ENCODE measurements around the gene GPATCH2. TPM values are rescaled to one million over a fixed set of nuclear protein-coding genes. Genes with fewer than 3 reads are reported as not detected.
A peak's percentile ranks its signal among the peaks of the same experiment; 100 is the strongest.

GPATCH2 gene
- total and polyA plus RNA-seq, 10 of the 15 experiments (the other 5 are each of a cell fraction or from before 2014, with no cell fraction given), result 3.2 to 12.2 (median 5.4) TPM

DNA sequence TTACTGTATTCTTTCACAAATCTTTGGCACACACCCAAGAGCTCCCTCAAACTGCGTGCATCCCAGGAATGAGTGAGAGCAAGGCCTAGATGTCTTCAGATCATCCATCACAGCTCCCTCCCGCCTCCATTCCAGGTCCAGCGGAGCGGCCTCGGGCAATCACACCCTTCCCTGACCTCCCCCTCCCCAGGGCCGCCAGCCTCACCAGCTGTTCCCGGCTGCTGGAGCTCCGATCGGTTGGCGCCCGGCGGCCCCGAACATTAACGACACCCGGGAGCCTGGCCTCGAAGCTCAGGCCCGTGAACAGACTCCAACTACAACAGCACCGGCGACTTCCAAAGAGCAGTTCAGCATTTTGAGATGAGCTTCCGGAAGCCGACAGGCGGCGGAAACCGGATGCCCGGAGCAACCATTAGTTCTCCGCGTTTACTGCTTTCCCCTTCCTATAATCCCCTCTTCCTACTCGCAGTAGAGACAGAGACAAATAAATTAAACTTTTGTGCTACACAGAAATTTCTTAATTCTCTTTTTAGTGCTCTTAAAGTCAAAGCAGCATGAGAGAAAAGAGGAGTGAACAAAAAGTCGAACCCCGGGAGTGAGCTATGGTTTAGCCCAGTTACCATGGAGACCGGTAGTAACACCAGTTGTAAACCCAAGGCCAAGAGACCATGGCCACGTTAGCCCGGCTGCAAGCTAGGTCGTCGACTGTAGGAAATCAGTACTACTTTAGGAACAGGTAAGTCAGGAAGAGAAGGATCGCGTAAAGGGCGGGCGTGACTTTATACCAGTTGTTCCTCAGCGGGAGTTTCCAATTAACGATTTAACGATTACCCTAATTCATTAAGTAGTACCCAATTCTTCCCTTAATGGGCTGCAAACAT, at the start of gene GPATCH2, which contains the start of gene SPATA17 (continued):
- TF ChIP-seq ESRRA (IDR thresholded peaks at IDR 0.05; ENCODE audit: low read length) (no peak), FOXM1 (IDR thresholded peaks at IDR 0.05; ENCODE audit: low read depth, low read length) (peak; percentile 70; the same call in 1 of the 2 replicates), SUZ12 (IDR thresholded peaks at IDR 0.05; ENCODE audit: unreplicated experiment) (no peak), MTA3 (IDR thresholded peaks at IDR 0.05; ENCODE audit: borderline replicate concordance, low read length) (no peak), MXI1 (IDR thresholded peaks at IDR 0.05; ENCODE audit: low read depth, low read length) (peak; percentile 94), PKNOX1 (IDR thresholded peaks at IDR 0.05) (peak; percentile 45; the same call in 1 of the 2 replicates), NR2F1 (conservative IDR thresholded peaks at IDR 0.05) (no peak), LARP7 (IDR thresholded peaks at IDR 0.05) (peak; percentile 34; the same call in 1 of the 2 replicates), SREBF1 (IDR thresholded peaks at IDR 0.05; ENCODE audit: low read length) (peak; percentile 97), RAD51 (IDR thresholded peaks at IDR 0.05) (no peak), EP300 (IDR thresholded peaks at IDR 0.05; ENCODE audit: borderline replicate concordance in 1 of 2, control insufficient read depth in 1 of 2, low read depth in 2 of 2, low read length in 2 of 2) (0 out of 4 replicates have a peak, but pooled peaks of 1 of the 2 experiments have one; percentile 9), ZSCAN29 (IDR thresholded peaks at IDR 0.05) (no peak), RAD21 (IDR thresholded peaks at IDR 0.05; ENCODE audit: insufficient read depth, low read depth, low read length) (no peak)
- TF ChIP-seq, protein P1, sequence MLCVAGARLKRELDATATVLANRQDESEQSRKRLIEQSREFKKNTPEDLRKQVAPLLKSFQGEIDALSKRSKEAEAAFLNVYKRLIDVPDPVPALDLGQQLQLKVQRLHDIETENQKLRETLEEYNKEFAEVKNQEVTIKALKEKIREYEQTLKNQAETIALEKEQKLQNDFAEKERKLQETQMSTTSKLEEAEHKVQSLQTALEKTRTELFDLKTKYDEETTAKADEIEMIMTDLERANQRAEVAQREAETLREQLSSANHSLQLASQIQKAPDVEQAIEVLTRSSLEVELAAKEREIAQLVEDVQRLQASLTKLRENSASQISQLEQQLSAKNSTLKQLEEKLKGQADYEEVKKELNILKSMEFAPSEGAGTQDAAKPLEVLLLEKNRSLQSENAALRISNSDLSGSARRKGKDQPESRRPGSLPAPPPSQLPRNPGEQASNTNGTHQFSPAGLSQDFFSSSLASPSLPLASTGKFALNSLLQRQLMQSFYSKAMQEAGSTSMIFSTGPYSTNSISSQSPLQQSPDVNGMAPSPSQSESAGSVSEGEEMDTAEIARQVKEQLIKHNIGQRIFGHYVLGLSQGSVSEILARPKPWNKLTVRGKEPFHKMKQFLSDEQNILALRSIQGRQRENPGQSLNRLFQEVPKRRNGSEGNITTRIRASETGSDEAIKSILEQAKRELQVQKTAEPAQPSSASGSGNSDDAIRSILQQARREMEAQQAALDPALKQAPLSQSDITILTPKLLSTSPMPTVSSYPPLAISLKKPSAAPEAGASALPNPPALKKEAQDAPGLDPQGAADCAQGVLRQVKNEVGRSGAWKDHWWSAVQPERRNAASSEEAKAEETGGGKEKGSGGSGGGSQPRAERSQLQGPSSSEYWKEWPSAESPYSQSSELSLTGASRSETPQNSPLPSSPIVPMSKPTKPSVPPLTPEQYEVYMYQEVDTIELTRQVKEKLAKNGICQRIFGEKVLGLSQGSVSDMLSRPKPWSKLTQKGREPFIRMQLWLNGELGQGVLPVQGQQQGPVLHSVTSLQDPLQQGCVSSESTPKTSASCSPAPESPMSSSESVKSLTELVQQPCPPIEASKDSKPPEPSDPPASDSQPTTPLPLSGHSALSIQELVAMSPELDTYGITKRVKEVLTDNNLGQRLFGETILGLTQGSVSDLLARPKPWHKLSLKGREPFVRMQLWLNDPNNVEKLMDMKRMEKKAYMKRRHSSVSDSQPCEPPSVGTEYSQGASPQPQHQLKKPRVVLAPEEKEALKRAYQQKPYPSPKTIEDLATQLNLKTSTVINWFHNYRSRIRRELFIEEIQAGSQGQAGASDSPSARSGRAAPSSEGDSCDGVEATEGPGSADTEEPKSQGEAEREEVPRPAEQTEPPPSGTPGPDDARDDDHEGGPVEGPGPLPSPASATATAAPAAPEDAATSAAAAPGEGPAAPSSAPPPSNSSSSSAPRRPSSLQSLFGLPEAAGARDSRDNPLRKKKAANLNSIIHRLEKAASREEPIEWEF (IDR thresholded peaks at IDR 0.05; ENCODE audit: insufficient replicate concordance, low read depth, low read length), result no peak
- TF ChIP-seq, protein P2, sequence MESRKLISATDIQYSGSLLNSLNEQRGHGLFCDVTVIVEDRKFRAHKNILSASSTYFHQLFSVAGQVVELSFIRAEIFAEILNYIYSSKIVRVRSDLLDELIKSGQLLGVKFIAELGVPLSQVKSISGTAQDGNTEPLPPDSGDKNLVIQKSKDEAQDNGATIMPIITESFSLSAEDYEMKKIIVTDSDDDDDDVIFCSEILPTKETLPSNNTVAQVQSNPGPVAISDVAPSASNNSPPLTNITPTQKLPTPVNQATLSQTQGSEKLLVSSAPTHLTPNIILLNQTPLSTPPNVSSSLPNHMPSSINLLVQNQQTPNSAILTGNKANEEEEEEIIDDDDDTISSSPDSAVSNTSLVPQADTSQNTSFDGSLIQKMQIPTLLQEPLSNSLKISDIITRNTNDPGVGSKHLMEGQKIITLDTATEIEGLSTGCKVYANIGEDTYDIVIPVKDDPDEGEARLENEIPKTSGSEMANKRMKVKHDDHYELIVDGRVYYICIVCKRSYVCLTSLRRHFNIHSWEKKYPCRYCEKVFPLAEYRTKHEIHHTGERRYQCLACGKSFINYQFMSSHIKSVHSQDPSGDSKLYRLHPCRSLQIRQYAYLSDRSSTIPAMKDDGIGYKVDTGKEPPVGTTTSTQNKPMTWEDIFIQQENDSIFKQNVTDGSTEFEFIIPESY (IDR thresholded peaks at IDR 0.05), result no peak
- TF ChIP-seq, protein P3, sequence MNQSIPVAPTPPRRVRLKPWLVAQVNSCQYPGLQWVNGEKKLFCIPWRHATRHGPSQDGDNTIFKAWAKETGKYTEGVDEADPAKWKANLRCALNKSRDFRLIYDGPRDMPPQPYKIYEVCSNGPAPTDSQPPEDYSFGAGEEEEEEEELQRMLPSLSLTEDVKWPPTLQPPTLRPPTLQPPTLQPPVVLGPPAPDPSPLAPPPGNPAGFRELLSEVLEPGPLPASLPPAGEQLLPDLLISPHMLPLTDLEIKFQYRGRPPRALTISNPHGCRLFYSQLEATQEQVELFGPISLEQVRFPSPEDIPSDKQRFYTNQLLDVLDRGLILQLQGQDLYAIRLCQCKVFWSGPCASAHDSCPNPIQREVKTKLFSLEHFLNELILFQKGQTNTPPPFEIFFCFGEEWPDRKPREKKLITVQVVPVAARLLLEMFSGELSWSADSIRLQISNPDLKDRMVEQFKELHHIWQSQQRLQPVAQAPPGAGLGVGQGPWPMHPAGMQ (IDR thresholded peaks at IDR 0.05; ENCODE audit: borderline replicate concordance), result no peak

Measured in GM12878 (cell line).